HG02588 (cell line): ENCODE data around the gene SNTG2.

Source experiments
- ATAC-seq: cut with Tn5 transposase; IDR thresholded peaks from one replicate; pipeline ENCODE4 v1.9.1; 2021; ENCODE audit warnings: mild to moderate bottlenecking, moderate library complexity; ENCODE audit not compliant: unreplicated experiment

SNTG2 gene

GRCh38 chr2:1046067-1046466 lies 95.4 kb downstream of the SNTG2 start:
- no peak for ATAC-seq

GRCh38 chr2:1047485-1047884 lies 96.8 kb downstream of the SNTG2 start:
- ATAC-seq, result no peak

GRCh38 chr2:1049691-1050090 lies 99.0 kb downstream of the SNTG2 start:
- ATAC-seq, result no peak

GRCh38 chr2:1051075-1051474 lies 100.4 kb downstream of the SNTG2 start:
- no peak for ATAC-seq

- no peak for ATAC-seq
Measured at GRCh38 chr2:1052771-1053191, 102.1 kb downstream of the SNTG2 start.

- ATAC-seq, result no peak
Measured at GRCh38 chr2:1053786-1054185, 103.1 kb downstream of the SNTG2 start.

GRCh38 chr2:1054399-1054798 lies 103.8 kb downstream of the SNTG2 start:
- ATAC-seq, result no peak

GRCh38 chr2:1055014-1055595 lies 104.5 kb downstream of the SNTG2 start:
- no peak for ATAC-seq

GRCh38 chr2:1060372-1060771 lies 109.7 kb downstream of the SNTG2 start:
- ATAC-seq, result no peak

- ATAC-seq, result no peak
Measured at GRCh38 chr2:1060987-1061386, 110.3 kb downstream of the SNTG2 start.

GRCh38 chr2:1068241-1068640 lies 117.6 kb downstream of the SNTG2 start:
- ATAC-seq, result no peak

- no peak for ATAC-seq
Measured at GRCh38 chr2:1068822-1069221, 118.2 kb downstream of the SNTG2 start.

GRCh38 chr2:1069847-1070246 lies 119.2 kb downstream of the SNTG2 start:
- no peak for ATAC-seq

GRCh38 chr2:1070601-1071000 lies 120.0 kb downstream of the SNTG2 start:
- no peak for ATAC-seq

- ATAC-seq, result no peak
Measured at GRCh38 chr2:1071650-1072049, 121.0 kb downstream of the SNTG2 start.

- no peak for ATAC-seq
Measured at GRCh38 chr2:1072250-1072649, 121.6 kb downstream of the SNTG2 start.

GRCh38 chr2:1077911-1078310 lies 127.3 kb downstream of the SNTG2 start:
- no peak for ATAC-seq

- no peak for ATAC-seq
Measured at GRCh38 chr2:1078326-1078725, 127.7 kb downstream of the SNTG2 start.

- no peak for ATAC-seq
Measured at GRCh38 chr2:1079873-1080799, 129.5 kb downstream of the SNTG2 start.

GRCh38 chr2:1081451-1082225 lies 131.0 kb downstream of the SNTG2 start:
- no peak for ATAC-seq

- ATAC-seq, result no peak
Measured at GRCh38 chr2:1082456-1083205, 132.0 kb downstream of the SNTG2 start.
